ENCODE results near the gene DGKH.
"Not testable (repeated sequence)": the region's sequence is repeated elsewhere in the genome, so short reads cannot be mapped to it uniquely, and the experiment has no call there.

DGKH gene

DNA sequence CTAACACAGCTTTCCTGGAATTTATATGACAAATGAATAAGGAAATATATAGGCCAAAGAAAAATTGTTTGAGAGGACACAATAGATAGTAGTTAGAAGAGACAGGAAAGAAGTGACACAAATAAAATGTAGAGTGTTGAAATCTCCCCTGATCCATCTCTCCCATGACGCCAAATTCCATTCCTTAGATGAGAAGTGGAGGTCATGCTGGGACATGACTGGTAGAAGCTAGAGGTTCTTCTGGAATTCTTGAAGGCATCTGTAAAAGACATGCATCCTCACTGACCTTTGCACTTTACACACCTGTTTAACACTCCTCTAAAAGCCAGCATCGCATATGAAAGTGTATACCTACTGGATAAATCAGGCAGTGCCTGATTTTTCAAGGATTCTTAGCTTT, 67.8 kb downstream of the DGKH start:
- no peak for DNase-seq

DNA sequence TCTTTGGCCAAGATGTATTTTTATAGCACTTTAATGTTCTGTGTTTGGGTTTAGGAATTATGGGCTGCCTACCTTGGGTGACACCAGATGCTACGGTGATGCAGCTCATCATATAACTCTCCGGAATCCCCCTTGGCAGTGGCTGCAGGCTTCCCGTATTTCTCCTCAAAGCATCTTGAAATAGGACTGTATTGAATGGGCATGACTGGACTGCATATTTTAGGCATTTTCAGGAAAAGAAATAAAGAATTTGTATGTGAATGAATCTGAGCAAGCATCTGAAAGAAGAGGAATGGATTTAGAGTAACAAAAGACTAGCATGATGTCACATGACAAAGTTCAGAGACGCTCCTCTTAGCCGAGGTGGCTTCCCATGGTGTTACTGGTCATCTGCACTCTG, 70.6 kb downstream of the DGKH start:
- DNase-seq = no peak

DNA sequence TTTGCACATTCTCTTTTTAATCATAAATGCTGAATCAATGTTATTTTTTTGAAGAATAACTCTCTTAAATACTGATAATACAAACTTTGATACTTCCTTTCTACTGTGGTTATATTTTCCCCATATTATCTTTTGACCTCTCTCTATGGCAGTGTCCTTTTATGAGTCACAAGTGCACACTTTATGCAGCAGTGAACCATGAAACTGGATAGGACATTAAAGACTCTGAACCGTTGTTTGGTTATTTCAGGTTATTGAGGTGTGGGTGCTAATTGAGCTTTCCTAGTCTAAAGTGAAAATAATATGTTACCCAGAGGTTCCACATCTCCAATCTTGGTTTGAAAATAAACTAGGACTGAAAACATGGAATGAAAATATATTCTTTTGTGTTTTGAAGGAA, 71.4 kb downstream of the DGKH start:
- DNase-seq = no peak

DNA sequence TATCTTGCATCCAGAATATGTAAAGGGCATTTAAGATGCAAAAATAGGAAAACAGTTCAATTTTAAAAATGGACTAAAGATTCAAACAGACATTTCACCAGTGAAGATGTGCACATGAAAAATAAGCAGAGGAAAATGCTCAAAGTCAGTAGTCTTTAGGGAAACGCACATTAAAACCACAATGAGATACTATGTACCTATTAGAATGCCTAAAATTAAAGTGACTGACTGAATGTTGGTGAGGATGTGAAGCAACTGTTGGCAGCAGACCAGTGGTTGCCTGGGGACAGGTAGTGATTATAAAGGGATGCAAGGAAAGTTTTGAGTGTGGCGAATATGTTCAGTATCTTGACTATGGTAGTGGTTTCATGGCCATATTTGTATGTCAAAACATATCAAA, 75.2 kb downstream of the DGKH start:
- DNase-seq = no peak

DNA sequence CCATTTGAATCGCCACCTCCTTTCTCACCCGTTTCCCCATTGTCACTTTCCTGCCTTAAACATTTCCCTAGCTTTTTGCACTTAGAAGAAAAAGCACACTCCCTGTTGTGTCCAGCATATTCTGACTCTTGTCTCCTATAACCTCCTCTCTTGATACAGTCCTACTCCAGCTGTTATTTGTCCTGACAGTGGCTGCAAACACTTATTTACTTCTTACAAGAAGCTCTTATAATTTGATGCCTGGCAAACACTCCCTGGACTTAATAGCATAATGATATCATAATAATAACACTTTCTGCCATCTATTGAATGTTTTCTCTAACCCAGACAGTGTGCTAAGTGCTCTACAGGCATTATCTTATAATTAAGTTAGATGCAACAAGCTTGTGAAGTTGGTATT, 76.6 kb downstream of the DGKH start:
- no peak for DNase-seq

DNA sequence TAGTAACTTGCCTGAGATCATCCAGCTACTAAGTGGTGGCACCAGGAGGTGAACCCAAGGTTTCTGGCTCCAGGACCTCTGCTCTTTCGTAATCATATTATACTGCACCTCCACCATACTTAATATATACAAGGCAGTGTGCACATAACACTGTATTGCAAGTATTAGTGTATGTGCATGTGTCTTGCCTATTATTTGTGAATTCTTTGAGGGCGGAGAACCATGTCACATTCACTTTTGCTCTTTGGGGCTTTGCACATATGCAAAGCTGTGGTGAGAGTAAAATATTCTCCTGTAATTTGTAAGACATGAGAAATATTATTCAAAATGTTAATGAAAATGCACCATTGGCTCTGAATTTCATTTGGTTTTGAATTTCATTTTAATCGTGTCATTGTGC, 78.6 kb downstream of the DGKH start:
- DNase-seq = no peak

DNA sequence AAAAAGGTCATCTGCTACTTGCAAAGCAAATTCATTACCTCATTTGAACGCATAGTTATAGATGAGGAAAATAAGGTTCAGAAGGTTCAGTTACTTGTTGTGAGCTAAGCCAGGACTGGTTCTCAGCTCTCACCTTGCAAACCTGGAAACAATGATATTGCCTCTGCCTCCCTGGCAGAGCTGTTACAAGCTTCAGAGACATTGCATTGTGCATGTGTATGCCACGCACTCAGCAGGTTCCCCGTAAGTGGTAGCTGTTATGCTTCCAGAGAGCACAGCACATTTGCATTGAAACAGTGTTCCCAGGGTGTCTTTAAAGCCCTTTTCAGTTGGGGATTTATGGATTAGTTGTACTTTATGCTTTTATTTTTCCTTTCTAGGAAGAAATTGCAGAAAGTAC, 80.6 kb downstream of the DGKH start:
- no peak for DNase-seq

DNA sequence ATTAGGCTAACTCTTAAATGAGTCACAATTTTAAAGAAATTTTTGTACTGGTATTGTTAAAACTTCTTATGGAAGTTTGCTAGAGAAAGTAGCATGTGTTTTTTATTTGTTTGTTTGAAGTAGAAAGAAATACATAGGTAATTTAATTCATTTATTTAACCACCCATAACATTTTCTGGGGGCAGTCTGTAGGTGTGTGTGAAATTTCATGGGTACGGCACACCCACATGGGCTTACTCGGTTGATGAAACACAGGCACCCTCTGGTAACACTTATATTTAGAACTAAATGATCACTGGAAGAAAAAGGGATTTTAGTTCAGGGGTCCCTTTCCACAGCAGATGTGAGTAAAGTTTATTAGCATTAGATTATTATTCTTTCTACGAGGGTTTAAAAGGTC, 88.1 kb downstream of the DGKH start:
- no peak for DNase-seq

DNA sequence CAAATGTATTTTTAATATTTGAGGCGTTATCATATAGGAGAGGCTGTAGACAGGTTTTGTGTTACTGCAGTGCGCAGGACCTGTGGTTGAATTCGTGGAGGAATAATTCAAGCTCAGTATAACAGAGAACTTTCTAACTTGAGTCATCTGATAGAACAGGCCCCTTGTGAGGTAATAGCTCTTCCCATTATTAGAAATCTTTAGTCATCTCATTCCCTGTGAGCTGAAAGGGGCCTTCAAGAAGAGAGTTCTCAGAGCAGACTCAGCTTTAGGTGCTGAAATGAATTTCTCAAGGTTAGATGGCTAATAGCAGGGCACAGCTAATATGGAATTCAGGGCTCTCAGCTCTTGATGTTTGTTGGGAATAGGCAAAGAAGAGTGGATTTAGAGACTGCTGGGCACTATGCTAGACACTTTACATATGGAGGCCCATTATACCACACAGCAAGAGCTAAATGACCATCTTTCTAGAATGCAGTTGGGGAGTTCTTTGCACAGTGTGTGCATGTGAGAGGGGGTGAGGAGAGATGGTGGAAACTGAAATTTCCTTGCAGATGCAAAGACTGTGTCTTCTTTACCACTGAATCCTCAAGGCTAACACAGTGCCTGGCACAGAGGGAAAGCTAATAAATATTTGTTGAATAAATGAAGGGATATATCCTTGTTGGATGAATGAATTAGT, 89.5 kb downstream of the DGKH start:
- no peak for DNase-seq

DNA sequence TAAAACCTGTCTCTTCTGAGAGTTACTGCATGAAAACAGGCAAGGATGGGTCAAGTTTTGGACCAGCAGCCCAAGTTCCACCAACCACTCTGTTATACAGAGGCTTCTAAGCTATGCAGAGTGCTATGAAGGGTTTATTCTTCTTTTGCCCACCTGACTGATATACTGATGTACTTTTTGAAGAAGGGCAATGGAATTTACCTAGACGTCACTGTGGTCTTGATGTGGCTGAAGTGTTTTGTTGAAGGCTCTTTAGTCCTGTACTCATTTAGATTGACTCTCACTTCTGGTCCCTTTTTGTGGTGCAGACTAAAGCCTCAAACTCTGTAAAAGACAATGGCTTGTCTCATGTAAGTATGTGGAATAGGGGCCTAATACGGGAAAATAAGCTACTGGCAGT, 92.0 kb downstream of the DGKH start:
- no peak for DNase-seq

DNA sequence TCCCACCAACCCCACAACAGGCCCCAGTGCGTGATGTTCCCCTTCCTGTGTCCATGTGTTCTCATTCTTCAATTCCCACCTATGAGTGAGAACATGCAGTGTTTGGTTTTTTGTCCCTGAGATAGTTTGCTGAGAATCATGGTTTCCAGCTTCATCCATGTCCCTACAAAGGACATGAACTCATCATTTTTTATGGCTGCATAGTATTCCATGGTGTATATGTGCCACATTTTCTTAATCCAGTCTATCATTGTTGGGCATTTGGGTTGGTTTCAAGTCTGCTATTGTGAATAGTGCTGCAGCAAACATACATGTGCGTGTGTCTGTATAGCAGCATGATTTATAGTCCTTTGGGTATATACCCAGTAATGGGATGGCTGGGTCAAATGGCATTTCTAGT, 92.6 kb downstream of the DGKH start:
- not testable (repeated sequence) for DNase-seq

DNA sequence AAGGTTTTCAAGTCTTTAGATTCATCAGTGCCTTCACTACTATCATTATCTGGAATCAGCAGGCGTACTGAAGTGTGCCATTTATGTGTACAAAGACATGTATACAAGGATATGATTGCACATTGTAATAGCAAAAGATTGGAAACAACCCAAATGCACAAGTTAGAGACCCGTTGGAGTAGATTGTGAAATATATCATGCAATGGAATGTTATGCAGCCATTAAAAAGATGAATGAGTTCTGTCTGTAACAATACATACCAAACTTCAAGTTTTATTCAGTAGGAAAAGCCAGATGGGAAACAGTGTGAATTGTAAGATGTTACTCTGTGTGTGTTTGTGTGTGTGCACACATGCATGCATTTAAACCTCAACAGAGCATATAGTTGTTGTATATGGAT, 97.9 kb downstream of the DGKH start:
- DNase-seq = no peak

DNA sequence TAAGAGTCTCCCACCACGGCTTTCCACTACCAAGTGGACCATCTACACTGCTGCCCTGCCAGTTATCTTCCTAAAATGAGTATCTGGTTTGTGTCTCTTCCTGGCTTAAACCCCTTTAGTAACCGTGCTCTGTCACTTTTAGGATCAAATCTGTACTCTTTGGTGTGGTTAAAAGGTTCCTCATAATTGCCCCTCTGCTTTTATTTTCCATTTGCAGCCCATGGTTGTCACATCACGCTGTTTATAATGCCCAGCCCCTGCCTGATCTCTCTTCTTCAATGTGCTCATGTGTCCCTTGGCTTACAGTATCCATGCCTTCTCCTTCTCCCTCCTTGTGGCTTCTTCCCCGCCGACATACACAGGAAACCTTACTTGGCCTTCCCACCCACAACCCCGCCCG, 100.1 kb downstream of the DGKH start:
- DNase-seq = no peak

DNA sequence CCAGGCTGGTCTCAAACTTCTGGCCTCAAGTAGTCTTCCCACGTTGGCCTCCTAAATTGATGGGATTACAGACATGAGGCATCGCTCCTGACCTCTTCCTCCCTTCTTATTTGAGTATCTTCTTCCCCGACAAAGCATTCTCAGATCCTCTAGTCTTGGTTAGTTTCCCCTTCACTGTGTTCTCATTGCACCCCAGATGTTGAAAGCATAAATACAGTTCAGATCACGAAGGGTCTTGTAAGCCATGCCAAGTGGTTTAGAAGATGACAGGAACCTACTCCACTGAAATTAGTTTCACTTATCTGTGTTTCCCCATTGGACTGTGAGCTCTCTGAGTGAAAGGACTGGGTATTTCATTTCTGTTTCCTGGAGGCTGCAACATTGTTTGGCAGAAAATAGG, 100.7 kb downstream of the DGKH start:
- no peak for DNase-seq

DNA sequence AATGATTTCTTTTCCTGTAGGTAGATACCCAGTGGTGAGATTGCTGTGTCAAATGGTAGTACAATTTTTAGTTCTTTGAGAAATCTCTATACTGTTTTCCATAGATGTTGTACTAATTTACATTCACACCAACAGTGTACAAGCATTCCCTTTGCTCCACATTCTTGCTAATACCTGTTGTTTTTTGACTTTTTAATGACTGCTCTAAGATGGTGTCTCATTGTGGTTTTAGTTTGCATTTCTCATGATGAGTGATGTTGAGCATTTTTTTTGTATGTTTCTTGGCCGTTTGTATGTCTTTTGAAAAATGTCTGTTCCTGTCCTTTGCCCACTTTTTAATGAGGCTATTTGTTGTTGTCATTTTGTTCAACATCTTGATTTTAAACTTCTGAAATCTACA, 103.3 kb downstream of the DGKH start:
- no peak for DNase-seq

DNA sequence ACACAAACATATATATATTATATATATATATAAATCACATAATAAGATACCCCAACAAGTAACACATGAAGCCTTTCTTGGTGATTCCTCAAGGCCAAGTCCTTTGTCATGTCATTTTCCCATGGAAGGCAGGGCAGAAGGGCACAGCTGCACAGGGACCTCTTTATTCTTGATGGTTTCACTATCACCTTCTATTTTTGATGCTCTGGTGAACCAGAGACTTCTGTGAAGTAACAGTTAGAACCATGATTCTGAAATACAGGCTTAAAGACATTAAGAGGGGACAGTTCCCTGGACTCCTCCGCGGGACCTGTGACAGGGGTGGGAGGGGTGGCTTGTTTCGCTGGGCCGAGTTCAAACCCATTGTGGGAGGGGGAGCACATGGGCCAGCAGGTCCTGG, 104.0 kb downstream of the DGKH start:
- DNase-seq = no peak

DNA sequence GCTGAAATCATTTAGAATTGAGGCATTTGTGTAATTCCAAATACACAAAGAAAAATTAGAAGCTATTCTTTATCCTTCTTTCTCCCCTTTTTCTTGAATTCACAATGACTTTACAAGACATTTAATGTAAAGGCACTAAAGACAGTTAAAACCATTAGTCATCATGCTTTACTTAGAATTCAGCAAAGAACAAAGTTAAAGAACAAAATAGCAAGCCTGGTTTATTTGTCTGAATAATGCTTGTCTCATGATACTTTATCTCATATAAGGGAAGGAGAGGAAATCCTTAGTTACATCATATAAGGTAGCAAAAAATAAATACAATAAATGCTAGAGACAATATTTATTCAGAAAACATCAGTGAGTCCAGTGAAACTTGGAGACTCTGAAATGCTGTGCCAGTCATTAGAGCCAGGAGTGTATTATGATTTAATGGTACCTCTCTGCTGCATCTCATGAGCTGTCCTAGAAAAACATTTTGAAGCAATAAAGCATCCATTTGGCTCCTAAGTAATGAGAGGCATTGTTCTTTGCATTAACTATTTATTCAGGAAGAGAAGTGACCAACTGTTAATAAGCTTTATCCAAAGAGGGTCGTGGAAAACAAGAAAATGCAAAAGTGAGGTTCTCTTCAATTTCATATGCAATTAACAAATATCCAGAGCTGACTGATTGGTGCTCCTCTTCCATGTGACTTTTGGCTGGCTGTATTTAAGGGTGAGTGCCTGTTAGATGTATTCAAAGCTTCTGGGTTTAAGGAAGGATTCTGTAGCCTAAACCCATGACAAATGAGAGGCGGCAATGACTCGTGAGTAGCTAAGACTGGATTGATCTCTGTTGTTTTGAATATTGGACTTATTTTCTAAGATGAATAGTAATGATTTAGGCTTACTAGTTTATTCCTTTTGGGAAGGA, 105.0 kb downstream of the DGKH start:
- no peak for DNase-seq

DNA sequence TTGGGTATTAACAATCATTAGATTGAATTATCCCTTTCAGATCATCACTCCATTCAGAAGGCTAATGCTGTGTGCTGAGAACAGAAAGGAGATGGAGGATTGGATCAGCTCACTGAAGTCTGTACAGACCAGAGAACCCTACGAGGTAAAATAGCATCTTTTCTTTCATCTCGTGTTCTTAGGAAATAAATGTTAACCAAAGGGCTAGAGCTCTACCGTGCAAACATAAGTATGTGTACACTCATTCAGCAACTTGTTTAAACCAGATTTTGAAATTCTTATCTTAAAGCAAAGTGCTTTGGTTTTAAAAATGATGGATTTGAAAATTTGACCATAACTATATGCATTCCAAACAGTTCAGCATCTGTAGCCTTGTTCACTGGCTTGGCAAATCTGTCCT, 106.8 kb downstream of the DGKH start:
- DNase-seq = no peak

DNA sequence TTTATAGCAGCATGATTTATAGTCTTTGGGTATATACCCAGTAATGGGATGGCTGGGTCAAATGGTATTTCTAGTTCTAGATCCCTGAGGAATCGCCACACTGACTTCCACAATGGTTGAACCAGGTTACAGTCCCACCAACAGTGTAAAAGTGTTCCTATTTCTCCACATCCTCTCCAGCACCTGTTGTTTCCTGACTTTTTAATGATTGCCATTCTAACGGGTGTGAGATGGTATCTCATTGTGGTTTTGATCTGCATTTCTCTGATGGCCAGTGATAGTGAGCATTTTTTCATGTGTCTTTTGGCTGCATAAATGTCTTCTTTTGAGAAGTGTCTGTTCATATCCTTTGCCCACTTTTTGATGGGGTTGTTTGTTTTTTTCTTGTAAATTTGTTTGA, 114.9 kb downstream of the DGKH start:
- not testable (repeated sequence) for DNase-seq

DNA sequence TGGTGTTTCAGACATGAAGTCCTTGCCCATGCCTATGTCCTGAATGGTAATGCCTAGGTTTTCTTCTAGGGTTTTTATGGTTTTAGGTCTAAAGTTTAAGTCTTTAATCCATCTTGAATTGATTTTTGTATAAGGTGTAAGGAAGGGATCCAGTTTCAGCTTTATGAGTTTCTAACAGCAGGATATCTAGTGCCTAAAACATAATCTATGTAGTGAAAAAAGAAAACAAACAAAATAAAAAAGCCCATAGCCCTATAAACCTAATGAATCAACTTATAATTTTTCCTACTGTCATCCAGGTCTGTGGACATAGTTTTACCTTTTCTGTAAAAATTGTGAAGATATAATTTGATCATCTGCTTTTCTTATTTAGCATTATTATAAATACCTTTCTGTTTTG, 115.5 kb downstream of the DGKH start:
- DNase-seq = not testable (repeated sequence)

DNA sequence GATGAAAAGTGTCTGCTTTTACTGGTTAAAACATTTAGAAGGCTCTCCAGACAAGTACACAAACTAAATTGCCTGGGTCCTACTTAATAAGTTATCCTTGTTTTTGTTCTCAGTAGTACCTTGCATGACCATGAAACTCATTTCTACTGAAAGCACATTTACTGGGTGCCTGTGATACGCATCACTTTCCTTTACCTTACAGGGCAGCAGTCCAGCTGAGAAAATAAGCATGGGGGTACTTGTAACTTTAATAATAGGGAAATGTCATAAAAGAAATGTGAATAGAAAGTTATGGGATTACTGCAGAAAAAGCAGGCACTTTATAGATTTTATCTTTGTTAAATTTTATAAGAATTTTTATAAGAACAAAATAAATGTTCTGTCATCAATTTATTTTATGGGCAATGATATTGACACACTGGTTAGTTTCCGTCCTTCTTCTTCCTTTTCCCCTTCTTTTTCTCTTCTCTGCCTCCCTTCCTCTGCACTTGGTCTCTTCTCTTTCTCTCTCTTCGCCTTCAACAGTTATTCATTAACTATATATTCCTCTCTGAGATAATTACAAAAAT, 116.2 kb downstream of the DGKH start:
- DNase-seq = no peak

DNA sequence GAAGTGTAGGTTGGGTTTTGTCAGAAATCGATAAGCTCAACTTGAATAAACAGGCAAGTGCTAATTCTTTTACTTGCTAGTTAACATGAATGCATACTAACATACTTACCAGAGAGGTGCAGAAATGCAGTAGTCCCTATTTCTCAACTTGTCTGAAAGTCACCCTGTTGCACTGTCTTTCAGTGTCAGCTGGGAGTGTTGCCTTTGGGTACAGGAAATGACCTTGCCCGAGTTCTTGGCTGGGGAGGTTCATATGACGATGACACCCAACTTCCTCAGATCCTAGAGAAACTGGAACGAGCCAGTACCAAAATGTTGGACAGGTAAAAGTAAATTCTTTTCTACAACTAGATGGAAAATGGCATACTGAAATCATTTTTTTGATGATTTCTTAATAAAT, 120.0 kb downstream of the DGKH start:
- DNase-seq = no peak

DNA sequence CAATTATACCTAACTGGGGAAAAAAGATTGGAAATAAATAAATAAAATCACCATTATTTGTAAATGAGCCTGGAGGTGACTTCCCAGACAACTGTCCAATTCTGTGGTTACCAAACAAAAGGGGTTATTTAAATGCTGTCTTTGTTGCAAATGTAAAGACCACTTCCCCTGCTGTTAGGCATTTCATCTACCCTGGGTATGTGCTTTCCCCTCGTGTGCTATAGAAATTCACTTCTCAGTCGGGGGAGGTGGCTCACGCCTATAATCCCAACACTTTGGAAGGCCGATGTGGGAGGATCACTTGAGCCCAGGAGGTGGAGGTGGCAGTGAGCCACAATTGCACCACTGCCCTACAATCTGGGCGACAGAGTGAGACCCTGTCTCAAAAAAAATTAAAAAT, 121.6 kb downstream of the DGKH start:
- no peak for DNase-seq

DNA sequence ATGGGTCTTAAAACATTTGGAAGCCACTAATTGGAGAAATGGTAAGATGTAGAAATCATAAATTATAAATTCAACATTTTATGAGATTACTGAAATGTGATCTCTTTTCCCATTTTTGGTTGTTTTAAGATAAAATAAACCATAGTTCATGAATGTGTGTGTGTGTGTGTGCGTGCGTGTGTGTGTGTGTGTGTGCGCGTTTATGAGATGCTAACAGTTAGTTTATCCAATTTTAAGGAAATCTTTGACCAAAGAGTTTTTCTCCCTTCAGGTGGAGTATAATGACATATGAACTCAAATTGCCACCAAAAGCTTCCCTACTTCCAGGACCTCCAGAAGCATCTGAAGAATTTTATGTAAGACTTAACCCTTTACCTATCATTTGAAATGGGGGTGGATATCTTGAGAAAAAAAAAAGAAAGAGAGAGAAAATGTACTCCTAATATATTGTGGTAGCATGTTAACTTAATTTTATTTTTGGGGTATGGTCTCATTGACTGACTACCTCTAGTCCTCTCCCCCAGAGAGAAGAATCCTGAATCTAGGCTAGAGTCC, 125.4 kb downstream of the DGKH start:
- no peak for DNase-seq
